Frontal cortex (tissue), 4 donors: ENCODE measurements around the gene CLRN2. TPM values are rescaled to one million over a fixed set of nuclear protein-coding genes. Genes with fewer than 3 reads are reported as not detected.
A peak's percentile ranks its signal among the peaks of the same experiment; 100 is the strongest.

Experiments
- DNase-seq, 2 donors: peaks; one replicate each; pipeline ENCODE4 v3.0.0; 2012; ENCODE audit warnings: low spot score in 2 of 2
- FAIRE-seq: peaks from 2 replicates; lab custom pipeline; 2012; peaks lifted over from hg19 to GRCh38; lab: Jason Lieb, UNC
- total RNA-seq: library from RNA; depleted of rRNA; stranded (reverse); fragments of >200 nt; gene quantifications from one replicate; pipeline ENCODE4 v1.2.3, GENCODE V29; 2014
- donor health status: control.
- donor health status: control.
- donor health status: control.

CLRN2 gene
- not detected for total RNA-seq

GRCh38 chr4:17514865-17515264, at the start of gene CLRN2:
Gene CLRN2, plus strand, starts transcription at chr4:17515165. Its CDS starts 102 bp downstream, at chr4:17515267.
- FAIRE-seq: no peak

GRCh38 chr4:17468619-17469221, 46.2 kb upstream of the CLRN2 start:
- FAIRE-seq (no peak), DNase-seq (peak in 1 of 2 donors; percentile 33)

More at GRCh38 chr4:17514865-17515264, at the start of gene CLRN2:
- DNase-seq: no peak

GRCh38 chr4:17469931-17470674, 44.9 kb upstream of the CLRN2 start:
- FAIRE-seq: no peak
- no peak for DNase-seq

GRCh38 chr4:17475481-17475880, 39.5 kb upstream of the CLRN2 start:
- no peak for FAIRE-seq

GRCh38 chr4:17476853-17477252, 38.1 kb upstream of the CLRN2 start:
- no peak for FAIRE-seq
- no peak for DNase-seq

More at GRCh38 chr4:17475481-17475880, 39.5 kb upstream of the CLRN2 start:
- no peak for DNase-seq

- FAIRE-seq: no peak
These were observed 37.0 kb upstream of the CLRN2 start for GRCh38 chr4:17477774-17478472.

GRCh38 chr4:17480210-17480927, 34.6 kb upstream of the CLRN2 start:
- no peak for FAIRE-seq
- no peak for DNase-seq

More at GRCh38 chr4:17477774-17478472, 37.0 kb upstream of the CLRN2 start:
- no peak for DNase-seq

- FAIRE-seq (no peak), DNase-seq (no peak)
These were observed 34.0 kb upstream of the CLRN2 start for GRCh38 chr4:17480955-17481354.

- DNase-seq (no peak), FAIRE-seq (no peak)
These were observed 32.2 kb upstream of the CLRN2 start for GRCh38 chr4:17482716-17483115.

- no peak for DNase-seq
- FAIRE-seq: no peak
These were observed 25.8 kb upstream of the CLRN2 start for GRCh38 chr4:17489123-17489522.

GRCh38 chr4:17489721-17490120, 25.2 kb upstream of the CLRN2 start:
- FAIRE-seq (no peak), DNase-seq (no peak)

GRCh38 chr4:17490575-17491059, 24.3 kb upstream of the CLRN2 start:
- DNase-seq: no peak
- FAIRE-seq: no peak

GRCh38 chr4:17491196-17491595, 23.8 kb upstream of the CLRN2 start:
- FAIRE-seq (no peak), DNase-seq (no peak)

- DNase-seq (no peak), FAIRE-seq (no peak)
These were observed 22.8 kb upstream of the CLRN2 start for GRCh38 chr4:17492058-17492741.

GRCh38 chr4:17492876-17493275, 22.1 kb upstream of the CLRN2 start:
- no peak for DNase-seq
- FAIRE-seq: no peak

GRCh38 chr4:17493619-17494018, 21.3 kb upstream of the CLRN2 start:
- FAIRE-seq (no peak), DNase-seq (no peak)

GRCh38 chr4:17494258-17495190, 20.4 kb upstream of the CLRN2 start:
- DNase-seq: no peak
- no peak for FAIRE-seq

- FAIRE-seq (no peak), DNase-seq (no peak)
These were observed 17.0 kb upstream of the CLRN2 start for GRCh38 chr4:17497890-17498523.
